CD1c-positive myeloid dendritic cell (primary cell): ENCODE data around the gene HHIPL1.
A peak's percentile ranks its signal among the peaks of the same experiment; 100 is the strongest.

Experiments used
- DNase-seq: peaks from one replicate; pipeline ENCODE4 v3.0.0-alpha.2; 2016; ENCODE audit errors: extremely low spot score

HHIPL1 gene

GRCh38 chr14:99676657-99677056 is 31.7 kb downstream of the HHIPL1 start:
- DNase-seq, result no peak

DNA sequence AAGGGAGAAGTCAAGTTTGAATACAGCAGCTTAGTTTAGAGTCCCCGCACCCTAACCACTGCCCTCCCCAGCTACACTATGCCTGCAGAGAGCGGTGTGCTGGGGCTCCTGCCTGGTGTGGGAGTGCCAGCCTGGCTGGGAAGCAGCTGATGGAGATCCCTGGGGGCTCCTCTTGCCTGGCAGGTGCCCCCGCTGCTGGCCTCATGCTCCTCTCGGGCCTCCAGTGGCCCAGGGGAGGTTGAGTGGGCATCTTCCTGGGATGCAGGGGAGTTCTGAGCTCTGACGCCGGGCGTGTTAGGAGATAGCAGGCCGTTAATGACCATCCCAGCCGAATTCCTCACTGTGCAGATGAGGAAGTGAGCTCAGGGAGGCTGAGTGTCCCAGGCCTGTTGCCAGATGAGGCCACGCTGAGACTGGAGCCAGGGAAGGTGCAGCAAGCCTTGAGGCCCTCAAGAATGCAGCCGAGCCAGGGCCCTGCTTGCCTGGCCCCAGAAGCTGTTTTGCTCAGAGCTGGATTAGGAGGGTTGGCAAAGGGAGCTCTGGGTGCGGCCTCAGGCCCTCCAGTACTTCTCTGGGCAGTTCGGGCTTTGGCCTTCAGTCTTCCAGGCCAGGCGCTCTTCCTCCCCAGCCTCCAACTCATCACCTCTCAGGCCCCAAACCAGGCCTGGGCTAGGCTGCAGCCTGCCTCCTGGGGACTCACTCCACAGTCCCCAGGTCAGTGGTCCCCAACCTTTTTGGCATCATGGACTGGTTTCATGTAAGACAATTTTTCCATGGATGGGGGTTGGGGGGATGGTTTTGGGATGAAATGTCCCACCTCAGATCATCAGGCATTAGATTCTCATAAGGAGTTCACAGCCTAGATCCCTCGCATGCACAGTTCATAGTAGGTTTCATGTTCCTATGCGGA is 32.6 kb downstream of the HHIPL1 start:
- no peak for DNase-seq

DNA sequence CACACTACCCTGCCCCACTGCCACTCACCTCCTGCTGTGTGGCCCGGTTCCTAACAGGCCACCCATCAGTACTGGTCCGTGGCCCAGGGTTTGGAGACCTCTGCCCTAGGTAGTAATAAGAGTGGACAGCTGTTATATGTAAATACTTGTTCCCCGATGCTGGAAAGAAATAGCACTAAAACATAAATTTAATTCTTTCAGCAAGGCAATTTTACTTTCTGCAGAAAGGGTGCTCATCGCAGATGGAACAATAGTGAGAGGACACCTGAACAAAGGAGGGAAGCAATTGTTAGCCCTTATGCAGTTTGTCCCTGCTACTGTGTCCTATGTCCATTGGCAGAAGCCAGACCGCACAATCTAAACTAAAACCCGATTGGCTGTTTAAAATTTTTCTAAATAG is 33.3 kb downstream of the HHIPL1 start:
- no peak for DNase-seq

- no peak for DNase-seq
These were observed 34.2 kb downstream of the HHIPL1 start for GRCh38 chr14:99679111-99679510.

GRCh38 chr14:99679543-99679942 is 34.6 kb downstream of the HHIPL1 start:
- DNase-seq, result no peak

DNA sequence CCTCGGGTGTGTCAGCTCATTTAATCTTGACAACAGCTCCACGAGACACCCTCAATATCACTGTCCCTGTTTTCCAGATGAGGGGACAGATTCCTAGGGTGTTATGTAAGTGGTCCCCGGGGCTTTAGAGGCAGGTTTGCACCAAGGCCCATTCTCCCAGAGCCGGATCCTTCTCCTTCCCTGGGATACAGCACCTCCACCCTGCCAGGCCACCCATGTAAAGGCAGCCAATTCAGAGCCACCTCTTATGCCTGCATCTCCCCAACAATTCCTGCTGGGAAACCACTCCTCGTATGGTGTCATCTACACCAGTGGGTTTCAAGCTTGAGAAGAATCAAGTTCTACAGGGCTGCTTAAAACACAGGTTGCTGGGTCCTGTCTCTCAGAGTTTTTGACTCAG is 35.1 kb downstream of the HHIPL1 start:
- no peak for DNase-seq

- DNase-seq, result no peak
These were observed 36.3 kb downstream of the HHIPL1 start for GRCh38 chr14:99681101-99681831.

GRCh38 chr14:99681832-99682148 is 36.9 kb downstream of the HHIPL1 start:
- no peak for DNase-seq

GRCh38 chr14:99682809-99683618 is 38.1 kb downstream of the HHIPL1 start:
- DNase-seq, result peak; percentile 72

DNA sequence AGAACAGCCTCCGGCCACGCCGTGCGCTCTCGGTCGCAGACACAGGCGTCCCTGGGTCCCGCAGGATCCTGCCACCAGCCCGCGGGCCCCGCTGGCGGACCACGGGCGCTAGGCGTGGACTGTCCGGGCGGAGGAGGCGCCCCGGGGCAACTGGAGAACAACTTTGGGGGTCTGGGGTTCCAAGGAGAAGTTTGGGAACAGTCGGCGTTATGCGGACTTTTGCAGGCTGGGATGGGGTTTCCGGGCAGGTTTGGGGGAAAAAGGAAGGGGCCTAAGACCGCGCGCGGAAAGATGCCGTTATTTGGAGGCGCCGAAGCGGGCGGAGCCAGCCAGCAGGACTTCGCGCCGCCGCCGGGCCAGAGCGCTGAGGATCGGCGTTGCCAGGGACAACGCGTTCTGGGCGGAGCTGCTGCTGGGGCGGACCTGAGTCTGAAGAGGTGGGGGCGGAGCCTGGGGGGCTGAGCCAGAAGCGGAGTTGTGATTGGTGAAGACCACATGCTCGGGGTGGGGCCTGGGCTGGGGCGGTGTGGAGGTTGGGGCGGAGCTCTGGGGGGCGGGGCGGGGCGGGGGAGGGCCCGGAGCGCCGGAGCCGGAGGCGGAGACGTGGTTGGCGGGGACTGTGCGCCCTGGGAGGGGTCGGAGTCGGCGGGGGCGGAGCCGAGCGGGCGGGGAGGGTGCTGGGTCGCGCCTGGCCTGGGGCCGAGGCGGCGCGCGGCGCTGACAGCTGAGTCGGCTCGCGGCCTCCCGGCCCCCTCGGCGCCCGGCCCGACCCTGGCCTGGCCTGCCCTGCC is 38.9 kb downstream of the HHIPL1 start, which contains the start of gene CYP46A1:
Gene CYP46A1 (plus strand): TSS at position 680 of the 791 bp plus-strand sequence. CDS start 120 bp downstream, outside the sequence.
- DNase-seq, result peak; percentile 100

GRCh38 chr14:99684410-99684934 is 39.5 kb downstream of the HHIPL1 start:
- DNase-seq, result no peak

- DNase-seq, result no peak
These were observed 40.2 kb downstream of the HHIPL1 start for GRCh38 chr14:99685151-99685591.

GRCh38 chr14:99685596-99685995 is 40.7 kb downstream of the HHIPL1 start:
- DNase-seq, result no peak

DNA sequence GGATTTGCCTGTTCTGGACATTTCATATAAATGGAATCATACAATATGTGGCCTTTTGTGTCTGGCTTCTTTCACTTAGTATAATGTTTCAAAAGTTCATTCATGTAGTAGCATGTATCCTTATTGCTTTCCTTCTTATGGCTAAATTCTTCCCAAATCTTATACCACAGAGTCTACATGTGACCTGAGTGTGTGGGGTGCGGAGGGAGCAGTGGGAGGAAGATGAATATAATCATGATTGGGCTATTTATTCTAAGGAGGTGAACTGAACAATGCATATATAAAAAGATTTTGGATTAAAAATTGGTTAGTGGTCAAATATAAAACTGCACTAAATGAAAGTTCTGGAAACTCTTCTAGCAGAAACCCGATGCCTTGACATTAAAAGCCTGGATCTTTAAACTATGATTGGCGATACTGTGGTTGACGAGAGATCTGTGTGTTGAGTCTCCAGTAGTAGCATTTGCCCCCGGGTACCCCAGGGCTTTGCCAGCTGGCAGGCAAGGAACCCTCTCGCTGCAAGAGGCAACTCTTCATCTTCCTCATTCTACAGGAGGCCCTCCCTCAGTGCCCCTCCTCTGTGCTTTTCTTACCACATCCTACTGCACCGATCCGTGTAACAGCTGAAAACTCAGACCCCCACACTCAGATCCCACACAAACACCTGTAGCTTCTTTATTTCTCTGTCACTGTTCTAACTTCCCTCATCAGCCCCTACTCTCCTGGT is 41.8 kb downstream of the HHIPL1 start:
- DNase-seq, result no peak

GRCh38 chr14:99687284-99688209 is 42.6 kb downstream of the HHIPL1 start:
- DNase-seq, result no peak

DNA sequence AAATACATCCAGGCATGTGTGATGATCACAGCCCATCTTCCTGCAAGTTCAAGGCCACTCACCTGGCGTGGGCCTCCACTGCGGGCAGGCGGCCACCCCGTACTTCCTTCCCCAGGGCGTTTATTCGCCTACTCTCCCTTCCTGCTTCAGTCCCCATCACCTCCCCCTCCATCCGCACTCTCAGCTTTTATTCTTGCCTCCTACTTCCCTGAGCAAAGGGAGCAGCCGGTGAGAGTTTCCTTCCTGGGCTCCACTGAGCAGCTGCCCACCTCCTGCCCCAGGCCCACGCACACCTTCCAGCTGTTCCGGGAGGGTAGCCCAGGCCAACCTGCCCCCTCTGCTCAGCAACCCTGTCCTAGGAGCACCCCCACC is 43.3 kb downstream of the HHIPL1 start:
- DNase-seq, result no peak

- no peak for DNase-seq
These were observed 43.7 kb downstream of the HHIPL1 start for GRCh38 chr14:99688629-99689028.

DNA sequence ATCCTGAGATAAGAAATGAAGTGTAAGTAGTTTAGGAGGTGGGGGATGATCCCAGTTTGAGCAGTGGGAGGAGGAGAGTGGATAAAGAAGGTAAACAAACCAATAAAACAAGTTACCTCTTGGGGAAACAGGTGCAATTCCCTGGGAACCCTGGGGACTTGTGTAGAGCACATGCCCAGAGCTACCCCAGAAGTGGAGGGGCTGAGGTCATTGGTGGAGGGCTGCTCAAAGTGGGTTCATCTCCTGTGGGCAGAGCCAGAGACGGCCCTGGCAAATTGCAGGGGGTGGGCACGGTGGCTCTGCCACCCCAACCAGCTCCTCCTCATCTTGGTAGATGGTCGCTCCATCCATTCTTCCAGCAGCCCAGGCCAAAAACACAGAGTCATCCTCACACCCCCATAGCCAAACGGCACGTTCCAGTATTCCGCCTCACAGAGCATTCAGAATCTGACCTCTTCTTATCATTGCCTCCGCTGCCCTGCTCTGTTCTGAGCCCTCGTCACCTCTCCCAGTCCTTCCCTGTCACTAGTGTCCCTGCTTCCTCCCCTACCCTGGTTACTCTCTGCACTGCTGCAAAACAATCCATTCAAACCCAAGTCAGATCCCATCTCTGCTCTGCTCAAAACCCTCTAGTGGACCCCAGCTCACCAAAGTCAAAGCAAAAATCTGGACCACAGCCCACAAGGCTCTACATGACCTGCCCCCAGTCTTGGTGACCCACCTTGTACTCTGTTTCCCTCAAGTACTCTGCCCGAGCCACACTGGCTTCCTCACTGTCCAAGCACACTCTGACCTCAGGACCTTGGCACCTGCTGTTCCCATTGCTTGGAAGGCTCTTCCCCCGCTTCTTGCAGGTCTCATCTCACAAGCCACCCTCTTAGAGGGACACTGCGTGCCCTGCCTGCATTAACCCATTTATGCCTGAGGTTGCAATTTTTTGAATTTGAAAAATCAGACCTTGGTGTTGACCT is 44.6 kb downstream of the HHIPL1 start:
- no peak for DNase-seq
